Activated CD4-positive, alpha-beta T cell treated with anti-CD3 and anti-CD28 coated beads for 24 hours (primary cell): Measurements from ENCODE around the gene MICU1.
"Not testable (repeated sequence)": the region's sequence is repeated elsewhere in the genome, so short reads cannot be mapped to it uniquely, and the experiment has no call there.

Experiments used
- DNase-seq, 2 donors: peaks; one replicate each; pipeline ENCODE4 v3.0.0-alpha.2; 2020; ENCODE audit warnings: low read depth in 2 of 2

MICU1 gene

GRCh38 chr10:72445851-72446250 lies 180.0 kb downstream of the MICU1 start:
- no peak for DNase-seq

GRCh38 chr10:72442969-72443368 lies 182.9 kb downstream of the MICU1 start:
- not testable (repeated sequence) for DNase-seq

- no peak for DNase-seq
Observed at GRCh38 chr10:72435570-72435969, 190.3 kb downstream of the MICU1 start.

- not testable (repeated sequence) for DNase-seq
Observed at GRCh38 chr10:72430936-72431335, 194.9 kb downstream of the MICU1 start.

- no peak for DNase-seq
Observed at GRCh38 chr10:72429931-72430330, 195.9 kb downstream of the MICU1 start.

GRCh38 chr10:72426986-72427385 lies 198.9 kb downstream of the MICU1 start:
- no peak for DNase-seq

- DNase-seq, result no peak
Observed at GRCh38 chr10:72425133-72425532, 200.7 kb downstream of the MICU1 start.

- DNase-seq, result no peak
Observed at GRCh38 chr10:72424561-72424960, 201.3 kb downstream of the MICU1 start.

GRCh38 chr10:72423426-72423825 lies 202.5 kb downstream of the MICU1 start:
- DNase-seq, result no peak

- DNase-seq, result no peak
Observed at GRCh38 chr10:72421885-72422540, 203.9 kb downstream of the MICU1 start.

GRCh38 chr10:72419241-72419640 lies 206.6 kb downstream of the MICU1 start:
- DNase-seq, result no peak

- no peak for DNase-seq
Observed at GRCh38 chr10:72418679-72419078, 207.2 kb downstream of the MICU1 start.

- no peak for DNase-seq
Observed at GRCh38 chr10:72417971-72418370, 207.9 kb downstream of the MICU1 start.

GRCh38 chr10:72416661-72417060 lies 209.2 kb downstream of the MICU1 start:
- DNase-seq, result no peak

- DNase-seq, result no peak
Observed at GRCh38 chr10:72414642-72415041, 211.2 kb downstream of the MICU1 start.

- no peak for DNase-seq
Observed at GRCh38 chr10:72409167-72409566, 216.7 kb downstream of the MICU1 start.

GRCh38 chr10:72407927-72408600 lies 217.8 kb downstream of the MICU1 start:
- no peak for DNase-seq

- DNase-seq, result no peak
Observed at GRCh38 chr10:72407471-72407870, 218.4 kb downstream of the MICU1 start.

- DNase-seq, result not testable (repeated sequence)
Observed at GRCh38 chr10:72395581-72395980, 230.3 kb downstream of the MICU1 start.

GRCh38 chr10:72392571-72392970 lies 233.3 kb downstream of the MICU1 start:
- no peak for DNase-seq

- no peak for DNase-seq
Observed at GRCh38 chr10:72390764-72391163, 235.1 kb downstream of the MICU1 start.

GRCh38 chr10:72389716-72390115 lies 236.2 kb downstream of the MICU1 start:
- DNase-seq, result no peak

- no peak for DNase-seq
Observed at GRCh38 chr10:72389014-72389413, 236.9 kb downstream of the MICU1 start.

- DNase-seq, result no peak
Observed at GRCh38 chr10:72388062-72388461, 237.8 kb downstream of the MICU1 start.
